ENCODE results near the gene CBX7. TPM values are rescaled to one million over a fixed set of nuclear protein-coding genes. Genes with fewer than 3 reads are reported as not detected.

CBX7 gene
- total RNA-seq, 1 experiment from 2014 or later: 3.7 TPM

- H3K27ac ChIP-seq (ENCODE audit: insufficient read length, low read depth, low read length): no peak overlapping the region
- no CpG with 5 or more reads among the region's 14 CpGs for WGBS (ENCODE audit: extremely low coverage, insufficient read length, low lambda C conversion rate)
- H2BK20ac ChIP-seq (ENCODE audit: low read depth, low read length, poor library complexity, severe bottlenecking): no peak overlapping the region
- H3K4me1 ChIP-seq (ENCODE audit: insufficient read depth, low read length): peaks cover 2% of the 10 kb centered on the region; the same call in 1 of the 2 replicates
- no peaks in the 10 kb centered on the region for H3K36me3 Mint-ChIP-seq (ENCODE audit: insufficient read depth in 1 of 3, low read depth in 3 of 3)
- no peak overlapping the region for H3K56ac ChIP-seq (ENCODE audit: insufficient read length, low read depth, low read length)
- peaks cover 17 to 22% of the 10 kb centered on the region in 2 experiments for H3K4me1 Mint-ChIP-seq
- H3K9me3 ChIP-seq (ENCODE audit: control insufficient read depth, low read depth, low read length): no peaks in the 10 kb centered on the region
- no peak overlapping the region for H3K4ac ChIP-seq (ENCODE audit: low read depth, low read length)
- H3K27ac Mint-ChIP-seq: no peak overlapping the region; a peak in 1 of 7 replicates
- no peak overlapping the region for H3K23ac ChIP-seq (ENCODE audit: insufficient read length, low read depth, low read length)
- no peak overlapping the region for H3K4me2 ChIP-seq (ENCODE audit: insufficient read depth, insufficient read length, low read length)
- no peak overlapping the region for H2AFZ ChIP-seq (ENCODE audit: low read length)
- no peak overlapping the region for H3K9ac ChIP-seq (ENCODE audit: extremely low read depth, insufficient read length, low read length)
- no peak for TF ChIP-seq CTCF (conservative IDR thresholded peaks at IDR 0.05)
- H3K23me2 ChIP-seq (ENCODE audit: insufficient read length, low read depth, low read length, poor library complexity, severe bottlenecking): peaks cover 7% of the 10 kb centered on the region
- no peak overlapping the region for H3K14ac ChIP-seq (ENCODE audit: insufficient read depth, low read length)
- no peaks in the 10 kb centered on the region for H4K20me1 ChIP-seq (ENCODE audit: control insufficient read depth, insufficient read depth, insufficient read length)
- no peaks in the 10 kb centered on the region for H3K27me3 ChIP-seq (ENCODE audit: insufficient read depth, low read length)
- no peak overlapping the region for H2BK12ac ChIP-seq (ENCODE audit: insufficient read length, low read depth, low read length)
- no peak overlapping the region for H4K8ac ChIP-seq (replicated peaks; ENCODE audit: insufficient read length, low read depth, low read length)
- H4K91ac ChIP-seq (ENCODE audit: insufficient read length, low read depth, low read length): no peak overlapping the region
- no peak overlapping the region for H3T11ph ChIP-seq (ENCODE audit: low read length)
- no peak for DNase-seq
- no peak overlapping the region for H2AK5ac ChIP-seq (ENCODE audit: insufficient read length, low read length)
- no peak overlapping the region for H2BK5ac ChIP-seq (ENCODE audit: insufficient read length, low read length)
- H3K27me3 Mint-ChIP-seq (ENCODE audit: low read depth): peaks cover 9% of the 10 kb centered on the region; the same call in 1 of the 2 replicates
- H2BK15ac ChIP-seq (ENCODE audit: low read depth, low read length): no peak overlapping the region
- H4K5ac ChIP-seq (ENCODE audit: insufficient read length, low read depth, low read length): no peak overlapping the region
- no peak overlapping the region for H2BK120ac ChIP-seq (ENCODE audit: low read depth, low read length, poor library complexity, severe bottlenecking)
- no peaks in the 10 kb centered on the region for H3K79me2 ChIP-seq (ENCODE audit: insufficient read depth, low read length)
- H3K4me3 Mint-ChIP-seq: no peak overlapping the region
- H3K18ac ChIP-seq (ENCODE audit: insufficient read length, low read depth, low read length): no peak overlapping the region
- H3K9me3 Mint-ChIP-seq: no peaks in the 10 kb centered on the region
- no peaks in the 10 kb centered on the region for H3K79me1 ChIP-seq (ENCODE audit: insufficient read depth, low read depth, low read length, poor library complexity, severe bottlenecking)
Measured at GRCh38 chr22:39142088-39142680, 10.3 kb downstream of the CBX7 start.

Data from H9 (cell line).